IPS-18c (cell line): ENCODE measurements around the gene SAMD11.
A peak's percentile ranks its signal among the peaks of the same experiment; 100 is the strongest.

ENCODE experiments used
- H3K4me3 ChIP-seq: 2 replicates; pipeline ENCODE4 v1.7.0; 2013; ENCODE audit warnings: low read depth, mild to moderate bottlenecking, low read length, moderate library complexity; ENCODE audit not compliant: insufficient read depth
- H3K9me3 ChIP-seq: one replicate; pipeline ENCODE4 v1.6.1; 2013; ENCODE audit warnings: mild to moderate bottlenecking, low read length, moderate library complexity; ENCODE audit not compliant: control insufficient read depth, insufficient read depth

SAMD11 gene

GRCh38 chr1:936348-937264 lies 12.9 kb downstream of the SAMD11 start:
- H3K9me3 ChIP-seq, result no peaks in the 10 kb centered on the region
- no peak overlapping the region for H3K4me3 ChIP-seq

DNA sequence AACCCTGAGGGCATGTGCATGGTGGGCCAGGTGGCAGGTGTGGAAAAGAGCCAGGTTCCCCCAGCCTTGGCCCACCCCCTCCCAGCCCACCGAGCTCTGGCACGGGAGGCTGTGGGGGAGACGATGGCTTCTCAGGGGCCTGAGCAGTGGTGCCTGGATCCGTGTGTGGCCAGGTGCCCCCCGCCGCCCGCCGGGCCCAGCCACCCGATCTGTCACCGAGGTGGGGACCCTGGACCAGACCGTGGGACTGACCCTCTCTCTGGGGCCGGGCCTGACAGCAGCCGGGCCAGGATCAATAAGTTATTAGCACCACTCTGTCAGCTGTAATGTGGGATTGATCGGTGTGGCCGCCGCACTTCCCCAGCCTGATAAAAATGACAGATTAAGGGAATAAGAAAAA lies 13.8 kb downstream of the SAMD11 start:
- Histone ChIP-seq H3K4me3 (no peak overlapping the region), H3K9me3 (no peaks in the 10 kb centered on the region)

- Histone ChIP-seq H3K9me3 (no peaks in the 10 kb centered on the region), H3K4me3 (no peak overlapping the region)
Observed at GRCh38 chr1:938088-938683, 14.5 kb downstream of the SAMD11 start.

GRCh38 chr1:938711-939489 lies 15.2 kb downstream of the SAMD11 start:
- H3K9me3 ChIP-seq, result no peaks in the 10 kb centered on the region
- H3K4me3 ChIP-seq, result no peak overlapping the region

DNA sequence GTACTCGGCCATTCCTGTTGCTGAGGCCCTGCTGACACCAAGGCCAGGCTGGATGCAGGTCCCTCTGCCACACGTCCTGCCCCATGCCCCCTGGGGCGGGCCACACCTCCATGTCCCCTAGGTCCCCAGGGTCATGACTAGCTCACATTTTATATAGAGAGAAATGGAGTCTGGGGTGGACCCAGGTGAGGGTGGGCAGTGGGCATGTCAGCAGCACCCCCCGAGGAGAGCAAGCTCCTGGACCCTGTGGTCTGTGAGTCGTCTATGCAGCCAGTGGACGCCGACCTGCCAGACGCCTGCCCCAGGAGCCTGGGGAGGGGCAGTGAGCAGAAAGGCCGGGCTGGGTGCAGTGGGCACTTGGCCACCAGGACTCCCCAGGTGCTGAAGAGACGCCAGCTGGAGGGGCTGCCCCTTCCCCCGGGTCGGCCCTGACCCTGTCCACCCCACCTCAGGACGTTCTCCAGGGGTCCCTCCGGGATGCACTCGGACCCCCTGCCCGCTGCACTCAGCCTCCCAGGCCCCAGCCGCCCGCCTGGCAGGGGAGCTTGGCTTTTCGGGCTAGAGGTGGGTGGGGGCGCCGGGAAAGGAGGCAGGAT lies 15.9 kb downstream of the SAMD11 start:
- Histone ChIP-seq H3K4me3 (peak overlapping the region; percentile 11; the same call in 1 of the 2 replicates), H3K9me3 (no peaks in the 10 kb centered on the region)

- no peaks in the 10 kb centered on the region for H3K9me3 ChIP-seq
- peak overlapping the region; percentile 43 for H3K4me3 ChIP-seq
Observed at GRCh38 chr1:940107-941014, 16.6 kb downstream of the SAMD11 start.

GRCh38 chr1:941015-941587 lies 17.4 kb downstream of the SAMD11 start:
- peak overlapping the region; percentile 43; the same call in 1 of the 2 replicates for H3K4me3 ChIP-seq

DNA sequence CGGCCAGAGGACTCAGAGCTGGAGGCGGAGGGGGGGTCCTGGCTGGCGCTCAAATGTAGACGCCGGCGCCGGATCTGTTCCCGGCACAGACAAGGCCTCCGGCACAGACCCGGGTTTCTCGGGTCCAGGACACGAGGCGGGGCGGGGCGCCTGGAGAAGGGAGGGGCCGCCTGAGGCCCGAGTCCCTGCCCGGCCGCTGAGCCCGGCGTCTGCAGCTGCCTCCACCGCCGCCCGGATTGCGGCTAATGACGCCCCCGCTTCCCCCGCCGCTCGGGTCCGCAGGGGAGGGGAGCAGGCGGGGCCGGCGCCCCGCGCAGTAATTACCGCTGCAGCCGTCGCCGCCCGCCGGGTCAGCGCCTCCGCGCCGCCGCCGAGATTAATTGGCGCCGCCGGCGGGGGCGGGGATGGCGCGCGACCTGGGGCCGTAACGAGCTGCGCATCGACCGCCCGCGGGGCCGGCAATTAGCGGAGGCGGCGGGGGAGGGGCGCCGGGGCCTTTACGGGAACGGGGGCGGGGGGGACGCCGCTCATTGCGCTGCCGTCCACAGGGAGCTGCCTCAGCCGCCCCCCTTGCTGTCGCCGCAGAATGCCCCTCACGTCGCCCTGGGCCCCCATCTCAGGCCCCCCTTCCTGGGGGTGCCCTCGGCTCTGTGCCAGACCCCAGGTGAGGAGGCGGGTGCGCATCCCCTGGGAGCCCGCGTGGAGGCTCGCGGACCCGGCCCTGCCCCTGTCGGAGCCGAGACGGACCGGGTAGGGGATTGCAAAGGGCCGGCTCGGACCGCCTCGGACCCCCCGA lies 18.1 kb downstream of the SAMD11 start:
- Histone ChIP-seq H3K9me3 (no peaks in the 10 kb centered on the region), H3K4me3 (peak overlapping the region; percentile 43; the same call in 1 of the 2 replicates)

More at GRCh38 chr1:941015-941587, 17.4 kb downstream of the SAMD11 start:
- no peaks in the 10 kb centered on the region for H3K9me3 ChIP-seq

GRCh38 chr1:942411-942821 lies 18.7 kb downstream of the SAMD11 start:
- H3K4me3 ChIP-seq, result peak overlapping the region; percentile 31; the same call in 1 of the 2 replicates
- H3K9me3 ChIP-seq, result no peaks in the 10 kb centered on the region

- H3K4me3 ChIP-seq, result peak overlapping the region; percentile 31; the same call in 1 of the 2 replicates
- H3K9me3 ChIP-seq, result no peaks in the 10 kb centered on the region
Observed at GRCh38 chr1:942864-943533, 19.3 kb downstream of the SAMD11 start.

DNA sequence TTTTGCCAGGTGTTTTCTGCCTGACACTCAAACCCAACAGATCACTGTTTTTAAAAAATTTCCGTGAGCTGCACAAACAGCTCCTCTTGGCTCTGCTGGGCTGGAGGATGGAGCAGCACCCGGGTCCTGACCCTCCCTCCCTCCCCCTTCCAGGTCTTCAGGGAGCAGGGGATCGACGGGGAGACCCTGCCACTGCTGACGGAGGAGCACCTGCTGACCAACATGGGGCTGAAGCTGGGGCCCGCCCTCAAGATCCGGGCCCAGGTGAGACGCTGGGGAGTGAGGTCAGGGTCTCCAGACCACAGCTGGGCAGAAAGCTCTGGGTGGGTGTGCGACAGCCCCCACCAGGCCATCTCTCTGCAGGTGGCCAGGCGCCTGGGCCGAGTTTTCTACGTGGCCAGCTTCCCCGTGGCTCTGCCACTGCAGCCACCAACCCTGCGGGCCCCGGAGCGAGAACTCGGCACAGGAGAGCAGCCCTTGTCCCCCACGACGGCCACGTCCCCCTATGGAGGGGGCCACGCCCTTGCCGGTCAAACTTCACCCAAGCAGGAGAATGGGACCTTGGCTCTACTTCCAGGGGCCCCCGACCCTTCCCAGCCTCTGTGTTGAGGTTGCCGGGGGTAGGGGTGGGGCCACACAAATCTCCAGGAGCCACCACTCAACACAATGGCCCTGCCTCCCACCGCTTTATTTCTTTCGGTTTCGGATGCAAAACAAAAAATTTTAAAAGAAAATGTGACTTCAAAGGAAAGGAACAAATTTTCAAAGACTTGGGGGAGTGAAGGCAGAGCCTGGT lies 20.0 kb downstream of the SAMD11 start:
- Histone ChIP-seq H3K9me3 (no peaks in the 10 kb centered on the region), H3K4me3 (no peak overlapping the region; the same call in 1 of the 2 replicates)

- Histone ChIP-seq H3K4me3 (no peak overlapping the region), H3K9me3 (no peaks in the 10 kb centered on the region)
Observed at GRCh38 chr1:944341-945325, 20.9 kb downstream of the SAMD11 start.
